ENCODE data around the gene MAP2. TPM values are rescaled to one million over a fixed set of nuclear protein-coding genes. Genes with fewer than 3 reads are reported as not detected.

The MAP2 gene
- total and polyA plus RNA-seq, 2 experiments from 2014 or later: 2.9 to 4.4 TPM

- TF ChIP-seq REST (IDR thresholded peaks at IDR 0.05; ENCODE audit: unreplicated experiment): no peak
These were observed 270.9 kb downstream of the MAP2 start (continued) for GRCh38 chr2:209694748-209695147.

- Histone ChIP-seq H3K36me3 (ENCODE audit: insufficient read depth) (no peaks in the 10 kb centered on the region), H4K20me1 (replicated peaks; ENCODE audit: insufficient read depth) (no peaks in the 10 kb centered on the region), H3F3A (replicated peaks; ENCODE audit: low read depth) (no peaks in the 10 kb centered on the region), H3K4me1 (ENCODE audit: insufficient read depth) (no peaks in the 10 kb centered on the region), H3K4me3 (no peak overlapping the region), H3K27me3 (ENCODE audit: insufficient read depth) (no peaks in the 10 kb centered on the region), H2AFZ (no peak overlapping the region), H3K9me2 (ENCODE audit: insufficient read depth) (0 out of 2 replicates have a peak, but pooled peaks cover 4% of the 10 kb centered on the region), H3K79me2 (replicated peaks; ENCODE audit: insufficient read depth) (no peaks in the 10 kb centered on the region), H3K4me2 (no peak overlapping the region), H3K27ac (ENCODE audit: low read depth) (no peak overlapping the region)
- Mint-ChIP-seq H3K4me3 (no peak overlapping the region), H3K4me1 (peaks cover 9% of the 10 kb centered on the region; the same call in 2 of the 3 replicates), H3K27ac (no peak overlapping the region), H3K36me3 (ENCODE audit: low read depth) (no peaks in the 10 kb centered on the region), H3K27me3 (ENCODE audit: insufficient read depth, low read depth, poor library complexity) (no peaks in the 10 kb centered on the region), H3K9me3 (no peaks in the 10 kb centered on the region; the same call in 2 of the 3 replicates)
- DNase-seq (ENCODE audit: low spot score) (no peak), ATAC-seq (no peak)
- TF ChIP-seq JUNB (IDR thresholded peaks at IDR 0.05; ENCODE audit: unreplicated experiment) (no peak), ZNF331 (CRISPR knock-in tag; IDR thresholded peaks at IDR 0.05; ENCODE audit: low read depth) (no peak), CTCF (conservative IDR thresholded peaks at IDR 0.05; ENCODE audit: low read depth in 2 of 2) (no peak), STAT1 (IDR thresholded peaks at IDR 0.05; ENCODE audit: unreplicated experiment) (no peak), ZNF462 (CRISPR knock-in tag; IDR thresholded peaks at IDR 0.05) (no peak), EZH2 (IDR thresholded peaks at IDR 0.05; ENCODE audit: low read depth, unreplicated experiment) (no peak), CREB1 (CRISPR knock-in tag; IDR thresholded peaks at IDR 0.05; ENCODE audit: low read depth) (no peak), ZNF114 (CRISPR knock-in tag; IDR thresholded peaks at IDR 0.05) (no peak), ETS1 (IDR thresholded peaks at IDR 0.05) (no peak), EZH2phosphoT487 (IDR thresholded peaks at IDR 0.05; ENCODE audit: unreplicated experiment) (no peak)
These were observed 273.2 kb downstream of the MAP2 start for GRCh38 chr2:209696836-209697711.

Data from GM23338 (cell line).